ENCODE results near the gene GSTO2. TPM values are rescaled to one million over a fixed set of nuclear protein-coding genes. Genes with fewer than 3 reads are reported as not detected.

Gene GSTO2
- total and polyA plus RNA-seq, 2 of the 4 experiments (the other 2 are of a cell fraction): 1.4 to 2.3 TPM

- peak overlapping the region; percentile 25 for H4K5ac ChIP-seq (ENCODE audit: low read depth, low read length)
- peak overlapping the region; percentile 90 for H3K14ac ChIP-seq (replicated peaks; ENCODE audit: low read depth, low read length)
- no peak overlapping the region for H3K4me3 ChIP-seq (ENCODE audit: insufficient read depth, low read depth, low read length)
- peaks cover 65% of the 10 kb centered on the region for H3K9me1 ChIP-seq (ENCODE audit: insufficient read depth, low read length)
- H4K20me1 ChIP-seq (ENCODE audit: insufficient read depth, low read length): peaks cover 99% of the 10 kb centered on the region
- peak overlapping the region; percentile 67 for H4K91ac ChIP-seq (ENCODE audit: insufficient read depth, low read depth, low read length)
- H2BK20ac ChIP-seq (ENCODE audit: low read depth, low read length): peak overlapping the region; percentile 88
- peak overlapping the region; percentile 95 for H2AK9ac ChIP-seq (replicated peaks; ENCODE audit: low read depth, low read length, poor library complexity)
- CTCF ChIA-PET: interaction anchor here (1.5 kb wide), 1 partner anchor 23 kb away, joined by 5 read pairs; no protein-coding TSS in a partner anchor
- peak overlapping the region; percentile 83 for H2AK5ac ChIP-seq (ENCODE audit: low read depth, low read length)
- peak; percentile 97 for DNase-seq
- dilution Hi-C loops (cut with HindIII; ENCODE audit: low sequenced_read_pairs, unreplicated experiment): no loop called here
- H2BK5ac ChIP-seq (ENCODE audit: low read depth, low read length, poor library complexity, severe bottlenecking): peak overlapping the region; percentile 89
- peaks cover 2 to 88% of the 10 kb centered on the region in 2 experiments; a peak in 2 of 4 replicates for H3K79me1 ChIP-seq (ENCODE audit: low read depth in 1 of 2, low read length in 2 of 2)
- POLR2A ChIA-PET (ENCODE audit: unreplicated experiment): no interaction called here
- peak overlapping the region; percentile 75 for H3K4me2 ChIP-seq (ENCODE audit: low read depth, low read length)
- peak overlapping the region; percentile 76 for H3K27ac ChIP-seq (ENCODE audit: insufficient read depth, low read length)
- peak overlapping the region; percentile 68 for H3K18ac ChIP-seq (ENCODE audit: low read depth, low read length)
- peak; percentile 50 for ATAC-seq (ENCODE audit: low read depth)
- peak overlapping the region; percentile 57 for H3K9ac ChIP-seq (ENCODE audit: low read depth, low read length)
- H3K23ac ChIP-seq (ENCODE audit: low read depth, low read length): peak overlapping the region; percentile 92
- H3K4me1 ChIP-seq (ENCODE audit: control insufficient read depth, insufficient read depth, low read length): peaks cover 63% of the 10 kb centered on the region
- H3K9me3 ChIP-seq (ENCODE audit: control insufficient read depth, insufficient read depth, low read length): no peaks in the 10 kb centered on the region
- 0% methylated on average over 3 of the region's 15 CpGs; no CpG with 5 or more reads in 1 of the 2 experiments for WGBS, 2 experiments (ENCODE audit: extremely low coverage in 2 of 2, insufficient read length in 1 of 2)
- no peak for TF ChIP-seq RFX5 (IDR thresholded peaks at IDR 0.05; ENCODE audit: low read depth, low read length)
- peak; percentile 95 for TF ChIP-seq FOS (IDR thresholded peaks at IDR 0.05; ENCODE audit: low read depth, low read length)
- peak; percentile 32 for TF ChIP-seq CHD1 (IDR thresholded peaks at IDR 0.05; ENCODE audit: low read depth, low read length)
- peak; percentile 99 for TF ChIP-seq CEBPB (IDR thresholded peaks at IDR 0.05; ENCODE audit: low read depth, low read length)
- TF ChIP-seq POLR2A (IDR thresholded peaks at IDR 0.05; ENCODE audit: low read depth, low read length): peak; percentile 73; the same call in 1 of the 2 replicates
- no peak for TF ChIP-seq SMC3 (IDR thresholded peaks at IDR 0.05; ENCODE audit: low read depth, low read length)
- peak; percentile 48 for TF ChIP-seq USF2 (IDR thresholded peaks at IDR 0.05; ENCODE audit: low read depth, low read length)
- TF ChIP-seq MAZ (IDR thresholded peaks at IDR 0.05; ENCODE audit: borderline replicate concordance, low read depth, low read length): peak; percentile 9; the same call in 1 of the 2 replicates
- TF ChIP-seq RCOR1 (IDR thresholded peaks at IDR 0.05; ENCODE audit: insufficient replicate concordance, low read length): peak; percentile 46
- 0 out of 2 replicates have a peak, but pooled peaks have one; percentile 2 for TF ChIP-seq RAD21 (IDR thresholded peaks at IDR 0.05; ENCODE audit: low read length)
- TF ChIP-seq CTCF (conservative IDR thresholded peaks at IDR 0.05; ENCODE audit: low read depth, low read length): no peak
- TF ChIP-seq BHLHE40 (IDR thresholded peaks at IDR 0.05; ENCODE audit: low read depth, low read length): peak; percentile 70
- TF ChIP-seq MXI1 (IDR thresholded peaks at IDR 0.05; ENCODE audit: borderline replicate concordance, low read depth, low read length): 0 out of 2 replicates have a peak, but pooled peaks have one; percentile 26
- H3K56ac ChIP-seq (ENCODE audit: extremely low read depth, insufficient read depth, low read length): peak overlapping the region; percentile 64; the same call in 1 of the 2 replicates
- in situ Hi-C loops (cut with MboI; ENCODE audit: low sequenced_read_pairs): no loop called here
- peak overlapping the region; percentile 11 to 89; a peak in 3 of 4 replicates for H4K8ac ChIP-seq (ENCODE audit: low read depth in 2 of 2, low read length in 2 of 2)
- peak overlapping the region; percentile 47 for H2AFZ ChIP-seq (replicated peaks; ENCODE audit: low read length, poor library complexity)
- H3K4ac ChIP-seq (ENCODE audit: low read depth, low read length): peak overlapping the region; percentile 86
- peak overlapping the region; percentile 76 for H2BK15ac ChIP-seq (ENCODE audit: low read depth, low read length)
- intact Hi-C loops (cut with micrococcal nuclease): loop anchor here (2.0 kb wide), 1 partner anchor 28 kb away; no protein-coding TSS in a partner anchor
- no peaks in the 10 kb centered on the region for H3K27me3 ChIP-seq (ENCODE audit: control insufficient read depth, insufficient read depth, low read length)
- H3K36me3 ChIP-seq (ENCODE audit: control insufficient read depth, insufficient read depth, low read length): no peaks in the 10 kb centered on the region; the same call in 1 of the 2 replicates
- peak overlapping the region; percentile 80 for H2BK120ac ChIP-seq (ENCODE audit: low read depth, low read length)
- BruUV-seq (replicated peaks): no TSS peak
Measured at GRCh38 chr10:104328896-104329710, 60.1 kb downstream of the GSTO2 start.

Data from IMR-90 (cell line).